KOPT-K1 (cell line): ENCODE measurements around the gene ACTR5.

ENCODE experiments used
- H3K27ac ChIP-seq: fragments of 200-600 bp; sonication (generic); 2 replicates; pipeline ENCODE4 v1.5.1; 2016; ENCODE audit warnings: antibody characterized with exemption, mild to moderate bottlenecking, low read depth, low read length; ENCODE audit not compliant: poor library complexity, severe bottlenecking
- H3K36me3 ChIP-seq: fragments of 200-600 bp; sonication (generic); 2 replicates; pipeline ENCODE4 v1.5.1; 2017; ENCODE audit warnings: antibody characterized with exemption, mild to moderate bottlenecking, low read length, moderate library complexity; ENCODE audit not compliant: insufficient read depth
- H3K9me3 ChIP-seq: fragments of 200-600 bp; sonication (generic); 2 replicates; pipeline ENCODE4 v1.5.1; 2017; ENCODE audit warnings: antibody characterized with exemption, low read length, mild to moderate bottlenecking; ENCODE audit not compliant: insufficient read depth, poor library complexity, severe bottlenecking

ACTR5 gene

GRCh38 chr20:38818113-38819065 lies 70.1 kb downstream of the ACTR5 start:
- no peak overlapping the region for H3K27ac ChIP-seq
- no peaks in the 10 kb centered on the region for H3K36me3 ChIP-seq

More at GRCh38 chr20:38818113-38819065, 70.1 kb downstream of the ACTR5 start:
- peaks cover 8% of the 10 kb centered on the region for H3K9me3 ChIP-seq
